Left lung (tissue), 10 donors: ENCODE results near the gene HERPUD2. TPM values are rescaled to one million over a fixed set of nuclear protein-coding genes. Genes with fewer than 3 reads are reported as not detected.
A peak's percentile ranks its signal among the peaks of the same experiment; 100 is the strongest.

ENCODE experiments used
- ATAC-seq: fragments of 200-7000 bp; cut with Tn5 transposase; one replicate; pipeline ENCODE4 v1.9.1; 2020; ENCODE audit warnings: moderate library complexity
- DNase-seq, 4 donors: peaks; one replicate each; pipeline ENCODE4 v3.0.0-alpha.2; 2013 to 2020
- H3K27ac ChIP-seq, 2 donors: fragments of 200-600 bp; sonication (generic) in 1 of 2; one replicate each; pipeline versions ENCODE4 v1.5.0 to v1.8.0; 2020 to 2021
- H3K27me3 ChIP-seq, 2 donors: fragments of 200-600 bp; sonication (generic) in 1 of 2; one replicate each; pipeline versions ENCODE4 v1.5.0 to v1.8.0; 2020 to 2021
- H3K36me3 ChIP-seq, 2 donors: fragments of 200-600 bp; sonication (generic) in 1 of 2; one replicate each; pipeline versions ENCODE4 v1.5.0 to v1.8.0; 2020 to 2021
- H3K4me1 ChIP-seq, 2 donors: fragments of 200-600 bp; one replicate each; pipeline ENCODE4 v1.8.0; 2021
- H3K4me3 ChIP-seq, 2 donors: fragments of 200-600 bp; sonication (generic) in 1 of 2; one replicate each; pipeline versions ENCODE4 v1.5.0 to v1.8.0; 2020 to 2021; ENCODE audit warnings: mild to moderate bottlenecking in 1 of 2
- H3K9me3 ChIP-seq, 2 donors: fragments of 200-600 bp; sonication (generic) in 1 of 2; one replicate each; pipeline versions ENCODE4 v1.5.0 to v1.8.0; 2020 to 2021
- intact Hi-C, 2 donors: fragments of 100-400 bp; cut with DNase I; formaldehyde crosslinking; loops; one replicate each; pipeline versions ENCODE4 v1.11.2 to v1.14.2; 2022
- polyA plus RNA-seq, 6 donors: library from polyadenylated mRNA; unstranded; fragments of 120-200 nt; gene quantifications; one replicate each; pipeline ENCODE4 v1.2.1, GENCODE V29; 2013; ENCODE audit not compliant: insufficient read length in 6 of 6
- total RNA-seq, 2 donors: library from RNA; stranded (reverse); fragmentation: NEBNext Ultra II Directional; extraction: Animal tissue kit (Norgen Biotek cat#: 25700); gene quantifications; one replicate each; pipeline ENCODE4 v1.2.1, GENCODE V29; 2021
- TF ChIP-seq, protein P1 (sequence below), 2 donors: fragments of 200-600 bp; sonication (generic) in 1 of 2; IDR thresholded peaks; one replicate each; pipeline versions ENCODE4 v1.5.0 to v1.8.0; 2021; ENCODE audit warnings: antibody characterized with exemption in 2 of 2
- donor health status: DM: no; HTN: yes; CAD: no.
- donor health status: DM: no; HTN: no; CAD: no.

Gene HERPUD2
- total and polyA plus RNA-seq, 8 donors = 31.3 to 45.0 (median 40.8) TPM

DNA sequence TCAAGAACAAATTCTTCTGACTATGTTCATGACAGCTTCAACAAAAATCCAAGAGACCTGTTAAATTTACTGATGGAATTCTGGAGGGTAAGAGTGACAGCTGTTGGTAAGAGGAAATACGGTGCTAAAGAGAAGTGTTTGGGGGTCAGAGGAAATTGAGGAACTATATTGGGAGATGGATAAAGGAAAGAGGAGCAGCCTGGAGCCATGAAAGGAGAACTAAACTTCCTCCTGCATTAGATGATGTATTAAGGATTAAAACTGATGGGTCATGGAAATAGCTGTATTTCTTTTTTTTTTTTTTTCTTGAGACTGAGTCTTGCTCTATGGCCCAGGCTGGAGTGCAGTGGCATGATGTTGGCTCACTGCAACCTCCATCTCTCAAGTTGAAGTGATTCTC, 95.3 kb downstream of the HERPUD2 start:
- ATAC-seq = no peak
- Histone ChIP-seq H3K9me3 (no peaks in the 10 kb centered on the region), H3K27me3 (no peaks in the 10 kb centered on the region), H3K4me3 (no peak overlapping the region), H3K36me3 (no peaks in the 10 kb centered on the region), H3K4me1 (peaks cover 0 to 7% of the 10 kb centered on the region in 2 donors), H3K27ac (no peak overlapping the region)
- intact Hi-C loops = no loop called here
- DNase-seq = no peak
- TF ChIP-seq, protein P1, sequence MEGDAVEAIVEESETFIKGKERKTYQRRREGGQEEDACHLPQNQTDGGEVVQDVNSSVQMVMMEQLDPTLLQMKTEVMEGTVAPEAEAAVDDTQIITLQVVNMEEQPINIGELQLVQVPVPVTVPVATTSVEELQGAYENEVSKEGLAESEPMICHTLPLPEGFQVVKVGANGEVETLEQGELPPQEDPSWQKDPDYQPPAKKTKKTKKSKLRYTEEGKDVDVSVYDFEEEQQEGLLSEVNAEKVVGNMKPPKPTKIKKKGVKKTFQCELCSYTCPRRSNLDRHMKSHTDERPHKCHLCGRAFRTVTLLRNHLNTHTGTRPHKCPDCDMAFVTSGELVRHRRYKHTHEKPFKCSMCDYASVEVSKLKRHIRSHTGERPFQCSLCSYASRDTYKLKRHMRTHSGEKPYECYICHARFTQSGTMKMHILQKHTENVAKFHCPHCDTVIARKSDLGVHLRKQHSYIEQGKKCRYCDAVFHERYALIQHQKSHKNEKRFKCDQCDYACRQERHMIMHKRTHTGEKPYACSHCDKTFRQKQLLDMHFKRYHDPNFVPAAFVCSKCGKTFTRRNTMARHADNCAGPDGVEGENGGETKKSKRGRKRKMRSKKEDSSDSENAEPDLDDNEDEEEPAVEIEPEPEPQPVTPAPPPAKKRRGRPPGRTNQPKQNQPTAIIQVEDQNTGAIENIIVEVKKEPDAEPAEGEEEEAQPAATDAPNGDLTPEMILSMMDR (IDR thresholded peaks at IDR 0.05) = no peak

DNA sequence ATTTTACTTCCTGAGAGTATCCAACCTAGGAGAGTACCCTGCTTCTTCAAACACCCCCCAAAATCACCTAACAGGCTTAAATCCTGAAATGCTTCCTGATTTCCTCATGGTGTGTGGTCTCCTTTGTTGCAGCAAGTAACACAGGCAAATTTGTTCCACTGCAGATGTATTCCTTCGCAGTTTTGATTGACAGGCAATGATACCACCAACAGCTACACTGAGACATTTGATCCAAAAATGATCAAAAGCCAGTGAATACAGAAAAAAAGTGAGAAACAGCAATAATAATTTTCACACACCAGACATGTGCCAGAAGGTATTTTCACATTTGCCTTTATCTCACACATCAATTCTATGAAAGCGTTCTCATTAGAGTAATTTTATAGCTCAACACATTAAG, 95.9 kb downstream of the HERPUD2 start:
- intact Hi-C loops = no loop called here

DNA sequence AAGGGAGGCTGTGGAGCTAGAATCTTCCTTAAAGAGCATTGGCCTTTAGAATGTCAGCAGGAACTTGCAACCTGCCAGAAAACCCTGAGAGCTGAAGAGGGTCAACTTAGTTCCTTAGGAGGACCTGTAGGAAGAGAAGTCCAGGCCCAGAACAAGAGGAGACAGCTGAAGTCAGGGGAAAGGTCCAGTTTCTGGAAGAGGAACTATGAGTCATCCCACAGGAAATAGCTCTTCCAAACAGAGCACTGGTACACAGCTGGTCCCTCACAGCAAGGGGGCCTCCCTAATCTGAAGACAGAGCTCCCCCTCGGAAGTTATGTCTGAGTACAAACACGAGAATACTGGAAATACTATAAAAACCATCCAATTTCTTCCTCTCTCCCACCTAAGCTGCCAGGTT, 98.9 kb downstream of the HERPUD2 start:
- Histone ChIP-seq H3K4me3 (no peak overlapping the region), H3K27me3 (no peaks in the 10 kb centered on the region), H3K9me3 (no peaks in the 10 kb centered on the region), H3K27ac (no peak overlapping the region), H3K4me1 (peaks cover 0 to 7% of the 10 kb centered on the region in 2 donors), H3K36me3 (no peaks in the 10 kb centered on the region)
- intact Hi-C loops = no loop called here
- TF ChIP-seq, protein P1 (IDR thresholded peaks at IDR 0.05) = no peak
- ATAC-seq (peak; percentile 23), DNase-seq (no peak)

More for the DNA sequence above, 95.9 kb downstream of the HERPUD2 start:
- TF ChIP-seq, protein P1 (IDR thresholded peaks at IDR 0.05) = no peak
- peaks cover 0 to 7% of the 10 kb centered on the region in 2 donors for H3K4me1 ChIP-seq
- no peaks in the 10 kb centered on the region for H3K27me3 ChIP-seq
- no peaks in the 10 kb centered on the region for H3K9me3 ChIP-seq
- ATAC-seq (no peak), DNase-seq (no peak)
- no peak overlapping the region for H3K27ac ChIP-seq
- H3K36me3 ChIP-seq = no peaks in the 10 kb centered on the region
- no peak overlapping the region for H3K4me3 ChIP-seq

DNA sequence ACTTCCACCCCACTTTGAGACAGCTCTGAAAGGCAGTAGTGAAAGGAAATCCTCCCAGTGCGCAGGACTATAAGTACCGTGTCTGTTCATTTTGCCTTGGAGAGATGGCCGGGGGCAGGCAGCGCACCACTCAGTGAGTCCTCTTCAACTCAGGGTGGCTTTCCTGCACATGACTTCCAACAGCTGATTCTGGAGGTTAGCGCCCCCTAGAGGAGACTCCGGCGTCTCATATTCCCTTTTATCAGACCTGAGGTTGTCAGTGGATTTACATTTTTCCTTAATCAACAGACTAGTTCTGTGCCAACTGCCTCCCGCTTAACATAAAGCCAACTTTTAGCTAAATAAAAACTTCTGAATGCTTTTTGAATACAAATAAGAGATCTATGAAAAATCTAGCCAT, 101.0 kb downstream of the HERPUD2 start:
- H3K27ac ChIP-seq = no peak overlapping the region
- H3K36me3 ChIP-seq = no peaks in the 10 kb centered on the region
- H3K27me3 ChIP-seq = no peaks in the 10 kb centered on the region
- no peak for DNase-seq
- no peak for ATAC-seq
- peaks cover 0 to 7% of the 10 kb centered on the region in 2 donors for H3K4me1 ChIP-seq
- H3K4me3 ChIP-seq = no peak overlapping the region
- TF ChIP-seq, protein P1 (IDR thresholded peaks at IDR 0.05) = no peak
- intact Hi-C loops = no loop called here
- no peaks in the 10 kb centered on the region for H3K9me3 ChIP-seq

DNA sequence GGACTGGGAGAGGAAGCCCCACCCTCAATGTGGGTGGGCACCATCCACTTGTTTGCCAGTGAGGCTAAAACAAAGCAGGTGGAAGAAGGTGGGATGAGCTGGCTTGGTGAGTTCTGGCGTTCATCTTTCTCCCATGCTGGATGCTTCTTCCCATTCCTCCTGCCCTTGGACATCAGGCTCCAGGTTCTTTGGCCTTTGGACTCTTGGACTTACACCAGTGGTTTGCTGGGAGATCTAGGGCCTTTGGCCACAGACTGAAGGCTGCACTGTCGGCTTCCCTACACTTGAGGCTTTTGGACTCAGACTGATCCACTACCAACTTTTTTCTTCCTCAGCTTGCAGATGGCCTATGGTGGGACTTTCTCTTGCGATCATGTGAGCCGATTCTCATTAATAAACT, 106.3 kb downstream of the HERPUD2 start:
- DNase-seq (no peak), ATAC-seq (no peak)
- Histone ChIP-seq H3K4me1 (no peaks in the 10 kb centered on the region), H3K4me3 (no peak overlapping the region), H3K9me3 (no peaks in the 10 kb centered on the region), H3K36me3 (no peaks in the 10 kb centered on the region), H3K27me3 (no peaks in the 10 kb centered on the region), H3K27ac (no peak overlapping the region)
- TF ChIP-seq, protein P1 (IDR thresholded peaks at IDR 0.05) = no peak
- intact Hi-C loops = no loop called here
